Measurements from ENCODE around the gene VAT1L.

VAT1L gene

DNA sequence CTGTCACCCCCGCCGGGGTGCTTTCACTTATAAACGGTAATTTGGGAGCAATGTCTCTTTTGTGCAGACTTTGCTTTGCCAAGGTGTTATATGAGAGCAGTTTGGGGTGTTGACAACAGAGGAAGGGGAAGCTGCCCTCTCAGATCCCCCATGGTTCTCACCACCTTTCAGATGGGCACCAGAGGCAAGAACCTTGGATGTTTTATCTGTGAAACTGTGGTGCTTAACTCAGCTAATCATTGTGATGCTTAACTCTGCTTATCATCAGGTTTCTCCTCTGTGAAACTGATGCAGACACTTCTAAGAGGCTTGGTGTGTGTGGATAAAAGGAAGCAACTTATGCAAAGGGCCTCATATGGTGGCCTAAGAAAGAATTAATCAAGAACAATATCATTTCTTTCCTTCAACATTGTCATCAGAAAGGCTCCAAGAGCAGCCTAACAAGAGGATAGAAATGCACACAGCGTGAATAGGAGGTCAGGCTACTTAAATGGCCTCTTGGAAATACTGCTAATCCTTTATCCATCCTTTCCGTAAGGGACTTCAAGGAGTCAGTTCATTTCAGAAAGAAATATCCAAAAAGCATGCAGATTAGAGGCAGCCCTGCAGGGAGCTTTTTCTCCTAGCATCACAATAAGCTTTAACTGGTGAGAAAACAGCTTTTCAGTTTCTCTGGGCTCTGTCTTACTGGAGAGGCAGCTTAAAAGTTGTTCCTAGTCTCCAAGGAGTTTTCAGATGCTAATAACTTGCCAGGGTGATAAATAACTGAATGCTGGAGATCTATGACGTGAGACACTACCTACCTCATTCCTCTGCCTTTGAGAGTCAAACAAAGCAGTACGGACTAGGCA lies 178.9 kb downstream of the VAT1L start:
- TF ChIP-seq POLR2A (IDR thresholded peaks at IDR 0.05; ENCODE audit: low read depth, low read length) (no peak), TAF1 (IDR thresholded peaks at IDR 0.05; ENCODE audit: borderline replicate concordance, low read depth, low read length) (no peak), POLR2AphosphoS5 (IDR thresholded peaks at IDR 0.05; ENCODE audit: low read depth, low read length) (no peak)
- DNase-seq (ENCODE audit: insufficient read length) (no peak), FAIRE-seq (no peak)

DNA sequence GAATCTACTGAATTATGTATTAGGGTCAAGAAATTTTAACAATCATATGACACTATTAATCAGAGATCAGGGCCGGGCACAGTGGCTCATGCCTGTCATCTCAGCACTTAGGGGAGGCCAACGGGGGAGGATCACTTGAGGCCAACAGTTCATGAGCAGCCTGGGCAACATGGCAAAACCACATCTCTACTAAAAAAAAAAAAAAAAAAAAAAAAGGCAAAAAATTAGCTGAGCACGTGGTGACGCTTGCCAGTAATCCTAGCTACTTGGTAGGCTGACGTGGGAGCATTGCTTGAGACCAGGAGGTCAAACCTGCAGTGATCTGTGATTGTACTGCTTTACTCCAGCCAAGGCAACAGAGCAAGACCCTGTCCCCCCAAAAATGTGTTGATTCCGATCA lies 181.5 kb downstream of the VAT1L start:
- DNase-seq (ENCODE audit: insufficient read length) (no peak), FAIRE-seq (no peak)
- TF ChIP-seq POLR2A (IDR thresholded peaks at IDR 0.05; ENCODE audit: low read depth, low read length) (no peak), TAF1 (IDR thresholded peaks at IDR 0.05; ENCODE audit: borderline replicate concordance, low read depth, low read length) (no peak), POLR2AphosphoS5 (IDR thresholded peaks at IDR 0.05; ENCODE audit: low read depth, low read length) (no peak)

DNA sequence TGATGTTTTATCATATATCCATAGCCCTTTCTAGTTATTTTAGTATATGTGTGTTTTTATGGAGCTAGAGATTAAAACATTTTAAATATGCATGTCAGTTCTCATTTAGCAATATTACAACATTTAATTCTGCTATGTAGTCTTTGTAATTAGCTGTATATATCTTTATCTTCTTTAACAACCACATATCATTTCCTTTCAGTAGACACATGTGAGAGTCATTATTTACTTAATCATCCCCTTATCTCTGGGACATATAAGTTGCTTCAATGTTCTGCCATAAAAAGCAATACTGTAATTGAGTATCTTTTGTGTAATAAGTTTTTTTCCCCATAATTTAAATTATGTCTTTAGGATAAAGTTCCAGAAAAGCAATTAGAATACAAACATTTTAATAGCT lies 182.0 kb downstream of the VAT1L start:
- FAIRE-seq (no peak), DNase-seq (ENCODE audit: insufficient read length) (no peak)
- TF ChIP-seq POLR2AphosphoS5 (IDR thresholded peaks at IDR 0.05; ENCODE audit: low read depth, low read length) (no peak), TAF1 (IDR thresholded peaks at IDR 0.05; ENCODE audit: borderline replicate concordance, low read depth, low read length) (no peak), POLR2A (IDR thresholded peaks at IDR 0.05; ENCODE audit: low read depth, low read length) (no peak)

DNA sequence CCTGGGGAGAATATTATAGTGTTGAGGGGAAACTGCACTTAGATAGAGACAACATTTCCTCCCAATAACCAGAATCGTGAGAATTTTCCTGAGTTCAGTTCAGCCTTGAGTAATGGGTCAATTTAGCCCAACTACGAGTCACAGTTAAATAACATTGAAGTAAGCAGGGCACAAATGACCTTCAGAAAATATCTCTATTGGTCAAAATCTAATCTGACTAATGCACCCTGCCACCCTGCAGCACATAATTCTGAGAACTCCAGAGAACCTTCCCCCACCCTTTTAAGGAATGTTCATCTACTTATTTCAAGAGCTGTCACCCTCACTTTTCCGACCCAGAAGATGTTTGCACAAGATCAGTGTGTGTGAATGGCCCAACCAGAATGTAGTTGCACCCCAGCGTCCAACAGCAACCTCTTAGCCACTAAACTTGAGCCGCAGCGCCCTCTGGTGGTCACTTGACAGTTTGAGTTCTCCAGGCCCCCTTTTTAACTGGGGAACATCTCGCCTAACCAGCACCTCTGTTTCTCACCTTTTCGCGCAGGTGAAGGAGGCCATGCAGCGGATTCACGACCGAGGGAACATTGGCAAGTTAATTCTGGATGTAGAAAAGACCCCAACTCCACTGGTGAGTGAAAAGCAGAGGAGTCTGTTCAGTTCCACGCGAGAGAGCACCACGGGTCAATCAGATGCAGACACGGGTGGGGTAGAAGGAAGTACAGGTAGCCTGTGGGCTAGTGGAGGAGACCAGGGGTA lies 183.1 kb downstream of the VAT1L start:
- TF ChIP-seq POLR2A (IDR thresholded peaks at IDR 0.05; ENCODE audit: low read depth, low read length) (no peak), POLR2AphosphoS5 (IDR thresholded peaks at IDR 0.05; ENCODE audit: low read depth, low read length) (no peak), TAF1 (IDR thresholded peaks at IDR 0.05; ENCODE audit: borderline replicate concordance, low read depth, low read length) (no peak)
- FAIRE-seq (peak; percentile 83), DNase-seq (ENCODE audit: insufficient read length) (peak; percentile 32)

DNA sequence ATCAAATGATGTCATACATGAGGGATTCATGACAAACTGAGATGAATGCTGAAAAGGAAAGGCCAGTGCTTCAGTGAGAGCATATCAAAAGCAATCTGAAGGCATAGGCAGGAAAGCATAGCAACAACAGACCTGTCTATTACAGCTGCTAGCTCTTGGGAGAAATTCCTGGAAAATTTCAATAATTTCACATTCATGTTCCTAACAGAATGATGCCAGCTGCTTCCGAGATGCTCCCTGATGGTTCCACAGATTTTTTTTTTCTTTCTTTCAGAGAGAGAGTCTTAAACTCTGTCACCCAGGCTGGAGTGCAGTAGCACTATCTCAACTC lies 183.7 kb downstream of the VAT1L start:
- TF ChIP-seq POLR2A (IDR thresholded peaks at IDR 0.05; ENCODE audit: low read depth, low read length) (no peak), POLR2AphosphoS5 (IDR thresholded peaks at IDR 0.05; ENCODE audit: low read depth, low read length) (no peak), TAF1 (IDR thresholded peaks at IDR 0.05; ENCODE audit: borderline replicate concordance, low read depth, low read length) (no peak)
- FAIRE-seq (no peak), DNase-seq (ENCODE audit: insufficient read length) (no peak)

DNA sequence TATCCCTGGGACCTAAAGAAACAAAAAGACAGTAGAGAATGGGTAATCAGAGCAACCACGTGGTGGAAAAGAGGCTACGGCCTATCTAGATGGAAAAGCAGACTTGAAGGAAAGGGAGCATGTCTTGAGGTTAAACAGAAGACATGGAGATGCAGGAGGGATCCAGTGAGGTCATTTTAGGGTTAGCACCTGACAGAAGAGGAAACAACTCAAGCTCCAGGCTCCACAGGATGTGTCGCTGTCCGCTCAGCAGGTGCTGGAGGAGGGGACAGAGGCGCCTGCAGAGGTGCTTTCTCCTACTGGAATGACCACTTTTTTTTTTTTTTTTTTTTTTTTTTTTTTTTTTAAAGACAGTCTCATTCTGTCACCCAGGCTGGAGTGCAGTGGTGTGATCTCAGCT lies 186.5 kb downstream of the VAT1L start:
- DNase-seq (ENCODE audit: insufficient read length): no peak
- TF ChIP-seq POLR2A (IDR thresholded peaks at IDR 0.05; ENCODE audit: low read depth, low read length) (no peak), POLR2AphosphoS5 (IDR thresholded peaks at IDR 0.05; ENCODE audit: low read depth, low read length) (no peak), TAF1 (IDR thresholded peaks at IDR 0.05; ENCODE audit: borderline replicate concordance, low read depth, low read length) (no peak)
- FAIRE-seq: no peak

DNA sequence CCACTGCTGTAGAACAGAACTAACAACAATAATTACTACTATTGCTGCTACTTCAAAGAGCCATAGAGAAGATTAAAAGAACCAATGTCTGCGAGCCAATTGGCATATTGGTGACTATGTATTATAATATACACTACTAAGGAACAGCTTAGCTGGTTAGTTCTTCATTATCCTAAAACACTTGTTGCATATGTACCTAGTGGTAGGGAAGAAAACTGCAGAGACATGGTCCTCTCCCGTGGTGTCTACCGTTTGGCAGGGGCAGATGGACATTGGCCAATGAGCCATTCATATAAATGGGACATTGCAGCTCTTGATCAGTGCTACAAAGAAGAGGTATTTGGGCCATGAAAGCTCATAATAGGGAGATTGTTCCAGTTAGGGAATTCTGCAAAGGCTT lies 187.6 kb downstream of the VAT1L start:
- TF ChIP-seq TAF1 (IDR thresholded peaks at IDR 0.05; ENCODE audit: borderline replicate concordance, low read depth, low read length) (no peak), POLR2A (IDR thresholded peaks at IDR 0.05; ENCODE audit: low read depth, low read length) (no peak)
- no peak for FAIRE-seq
- DNase-seq (ENCODE audit: insufficient read length): no peak

DNA sequence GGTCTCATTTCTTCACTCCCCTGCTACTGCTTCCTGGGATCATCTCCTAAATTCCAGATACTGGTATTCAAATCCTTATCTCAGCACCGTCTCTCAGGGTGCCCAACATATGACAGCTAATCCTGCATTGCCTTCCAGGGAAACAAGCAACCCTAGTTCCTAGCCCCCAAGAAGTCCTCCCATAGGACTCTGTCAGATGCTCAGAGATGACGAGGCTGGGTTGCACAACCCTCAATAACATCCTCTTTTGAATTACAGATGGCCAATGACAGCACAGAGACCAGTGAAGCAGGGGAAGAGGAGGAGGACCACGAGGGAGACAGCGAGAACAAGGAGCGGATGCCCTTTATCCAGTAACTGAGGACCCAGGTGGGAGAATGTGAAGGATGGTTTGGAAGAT lies 189.0 kb downstream of the VAT1L start:
- DNase-seq (ENCODE audit: insufficient read length): no peak
- no peak for TF ChIP-seq TAF1 (IDR thresholded peaks at IDR 0.05; ENCODE audit: borderline replicate concordance, low read depth, low read length)
- no peak for TF ChIP-seq POLR2A (IDR thresholded peaks at IDR 0.05; ENCODE audit: low read depth, low read length)
- TF ChIP-seq POLR2AphosphoS5 (IDR thresholded peaks at IDR 0.05; ENCODE audit: low read depth, low read length): no peak
- no peak for FAIRE-seq

DNA sequence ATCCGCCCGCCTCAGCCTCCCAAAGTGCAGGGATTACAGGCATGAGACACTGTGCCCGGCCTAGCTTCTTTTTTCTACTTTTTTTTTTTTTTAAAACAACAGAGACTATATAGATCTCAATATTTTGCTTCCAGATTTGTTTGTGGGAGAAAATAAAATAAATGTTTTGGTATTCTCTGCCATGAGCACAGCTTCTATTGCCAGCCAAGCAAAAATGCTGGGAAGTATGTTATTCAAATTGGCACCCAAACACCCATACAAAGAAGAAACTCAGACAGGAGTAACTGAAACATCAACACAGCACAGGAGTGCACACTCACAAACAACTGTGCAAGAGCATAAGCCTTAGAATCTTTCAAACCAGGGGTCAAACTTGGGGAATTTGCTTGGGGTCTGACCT lies 196.7 kb downstream of the VAT1L start:
- DNase-seq (ENCODE audit: insufficient read length) (no peak), FAIRE-seq (no peak)
- no peak for TF ChIP-seq POLR2A (IDR thresholded peaks at IDR 0.05; ENCODE audit: low read depth, low read length)
- TF ChIP-seq POLR2AphosphoS5 (IDR thresholded peaks at IDR 0.05; ENCODE audit: low read depth, low read length): no peak
- TF ChIP-seq TAF1 (IDR thresholded peaks at IDR 0.05; ENCODE audit: borderline replicate concordance, low read depth, low read length): no peak

DNA sequence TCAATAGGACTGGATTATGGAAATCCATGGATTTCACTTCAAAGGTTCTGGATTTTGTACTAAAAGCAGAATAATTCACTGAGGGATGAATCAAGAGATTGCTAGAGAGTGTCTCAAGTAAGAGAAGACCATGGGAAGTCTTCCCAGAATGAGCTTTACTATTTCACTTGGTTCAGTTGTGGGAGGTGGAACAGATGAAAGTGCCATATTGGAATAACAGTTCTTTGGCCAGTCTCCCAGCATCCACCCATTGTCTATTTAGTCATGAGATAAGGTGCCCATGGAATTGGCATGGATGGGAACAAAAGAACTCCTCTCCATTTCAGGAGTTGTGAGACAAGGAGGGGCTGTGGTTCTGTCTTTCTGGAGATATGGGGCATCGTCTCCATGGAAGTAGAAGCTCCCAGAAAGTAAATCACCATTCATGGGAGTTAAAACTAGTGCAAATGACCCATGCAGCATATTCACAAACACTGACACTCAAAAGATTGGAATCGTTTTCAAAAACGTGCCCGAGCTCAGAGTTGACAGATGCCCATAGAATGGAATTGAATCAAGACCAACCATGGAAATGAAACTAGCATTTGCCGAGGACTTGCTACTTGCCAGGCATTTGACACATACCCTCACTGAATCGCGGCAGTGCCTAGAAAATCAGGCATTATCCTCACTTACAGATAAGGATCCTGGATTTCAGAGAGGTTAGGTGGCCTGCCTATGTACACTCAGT lies 197.8 kb downstream of the VAT1L start:
- DNase-seq (ENCODE audit: insufficient read length): no peak
- TF ChIP-seq POLR2AphosphoS5 (IDR thresholded peaks at IDR 0.05; ENCODE audit: low read depth, low read length) (no peak), POLR2A (IDR thresholded peaks at IDR 0.05; ENCODE audit: low read depth, low read length) (no peak), TAF1 (IDR thresholded peaks at IDR 0.05; ENCODE audit: borderline replicate concordance, low read depth, low read length) (no peak)

DNA sequence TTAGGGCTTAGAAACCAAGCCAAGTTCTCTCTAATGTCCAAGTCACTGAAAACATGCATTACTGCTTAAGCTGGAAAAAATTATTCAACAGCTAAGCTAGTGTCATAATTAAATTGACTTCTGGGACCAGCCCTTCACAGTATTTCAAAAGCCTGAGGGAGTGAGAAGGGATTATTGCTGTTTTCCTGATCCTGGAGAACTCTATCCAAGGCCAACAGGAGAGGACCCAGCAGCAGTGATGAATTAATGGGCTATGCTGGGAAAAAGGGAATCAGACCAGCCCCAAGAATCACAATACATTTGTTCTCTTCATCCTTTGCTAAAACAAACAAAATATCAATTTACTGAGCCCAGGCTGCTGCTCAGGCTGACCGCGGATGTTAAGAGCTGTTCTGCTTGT lies 199.4 kb downstream of the VAT1L start:
- no peak for DNase-seq (ENCODE audit: insufficient read length)
- TF ChIP-seq POLR2AphosphoS5 (IDR thresholded peaks at IDR 0.05; ENCODE audit: low read depth, low read length): no peak
- no peak for TF ChIP-seq TAF1 (IDR thresholded peaks at IDR 0.05; ENCODE audit: borderline replicate concordance, low read depth, low read length)
- no peak for TF ChIP-seq POLR2A (IDR thresholded peaks at IDR 0.05; ENCODE audit: low read depth, low read length)
- no peak for FAIRE-seq

More for the DNA sequence above, 197.8 kb downstream of the VAT1L start:
- no peak for FAIRE-seq

Measured in GM12892 (cell line).